Measurements from ENCODE around the gene CTCFL. TPM values are rescaled to one million over a fixed set of nuclear protein-coding genes. Genes with fewer than 3 reads are reported as not detected.

CTCFL gene
- total and polyA plus RNA-seq, 8 donors = not detected

DNA sequence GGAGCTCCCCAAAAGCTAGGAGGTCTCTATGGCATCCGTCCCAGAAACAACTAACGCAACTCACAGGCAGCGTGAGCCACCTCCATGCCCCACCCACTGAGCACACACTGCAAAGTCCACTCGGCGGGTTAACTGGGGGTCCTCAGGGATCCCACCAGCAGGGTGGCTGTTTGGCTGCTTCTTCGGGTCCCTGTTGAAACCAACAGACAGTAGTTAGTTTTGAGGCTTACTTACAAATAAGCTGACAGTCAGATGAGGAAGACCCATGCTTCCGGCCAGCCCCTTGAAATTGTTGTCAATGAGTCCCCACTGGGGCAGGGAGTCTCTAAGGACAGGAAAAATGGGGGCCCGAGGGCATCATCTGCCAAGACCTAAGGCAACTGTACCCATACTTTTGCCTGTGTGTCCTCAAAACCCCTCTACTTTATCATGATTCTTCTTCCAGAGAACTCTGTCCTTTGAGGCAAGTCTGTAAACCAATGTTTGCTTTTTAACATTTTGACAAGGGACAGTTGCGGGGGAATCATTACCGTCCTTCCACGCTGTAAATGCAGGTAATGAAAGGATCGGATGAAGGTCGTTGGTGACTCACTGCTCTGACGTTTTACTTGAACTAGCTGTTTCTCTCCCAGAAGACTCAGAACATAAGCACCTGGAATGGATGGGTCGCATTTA, 33.8 kb upstream of the CTCFL start:
- DNase-seq = peak in 1 of 2 donors; percentile 36

DNA sequence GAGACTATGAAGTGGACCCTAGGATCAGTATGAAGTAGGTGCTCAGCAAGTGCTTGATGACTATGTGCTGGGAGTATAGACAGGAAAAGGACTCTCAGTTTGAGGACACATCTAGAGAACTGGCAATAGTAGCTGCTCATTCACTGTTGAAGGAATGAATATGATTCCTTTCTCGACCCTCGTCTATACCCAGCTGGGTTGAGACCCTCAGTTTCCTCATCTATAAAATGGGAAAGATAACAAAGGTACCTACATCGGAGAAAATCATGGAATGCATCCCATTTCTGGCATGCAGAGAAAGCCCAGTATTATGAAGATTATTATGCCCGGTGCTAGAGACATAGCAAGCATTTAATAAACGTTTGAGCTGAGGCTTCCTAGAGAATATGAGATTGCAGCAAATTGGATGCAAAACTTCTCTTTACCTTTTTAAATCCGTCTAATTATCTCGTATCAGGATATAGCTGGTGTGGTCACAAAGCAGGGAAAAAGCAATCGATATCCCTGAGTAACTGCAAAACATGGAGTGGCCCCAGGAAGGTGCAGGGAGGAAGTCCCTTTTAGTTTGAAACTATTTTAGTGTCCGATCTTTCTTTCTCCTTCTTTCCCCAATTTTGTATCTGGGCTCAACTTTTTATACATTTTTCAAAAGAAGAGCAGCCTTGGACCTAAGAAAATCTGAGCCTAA, 33.1 kb upstream of the CTCFL start:
- intact Hi-C loops (cut with DNase I; ENCODE audit: low total_unique reads) = no loop called here
- 58 to 70% (median 63%) methylated on average over 9 of the region's 9 CpGs for WGBS, 5 donors
- no peak for DNase-seq
- H3K36me3 ChIP-seq = no peaks in the 10 kb centered on the region
- H3K4me3 ChIP-seq = no peak overlapping the region
- H3K4me1 ChIP-seq = peaks cover 0 to 11% (median 5%) of the 10 kb centered on the region in 4 donors
- TF ChIP-seq EP300 (IDR thresholded peaks at IDR 0.05) (no peak), POLR2A (IDR thresholded peaks at IDR 0.05) (no peak), POLR2AphosphoS5 (IDR thresholded peaks at IDR 0.05) (no peak)
- TF ChIP-seq, protein P1, sequence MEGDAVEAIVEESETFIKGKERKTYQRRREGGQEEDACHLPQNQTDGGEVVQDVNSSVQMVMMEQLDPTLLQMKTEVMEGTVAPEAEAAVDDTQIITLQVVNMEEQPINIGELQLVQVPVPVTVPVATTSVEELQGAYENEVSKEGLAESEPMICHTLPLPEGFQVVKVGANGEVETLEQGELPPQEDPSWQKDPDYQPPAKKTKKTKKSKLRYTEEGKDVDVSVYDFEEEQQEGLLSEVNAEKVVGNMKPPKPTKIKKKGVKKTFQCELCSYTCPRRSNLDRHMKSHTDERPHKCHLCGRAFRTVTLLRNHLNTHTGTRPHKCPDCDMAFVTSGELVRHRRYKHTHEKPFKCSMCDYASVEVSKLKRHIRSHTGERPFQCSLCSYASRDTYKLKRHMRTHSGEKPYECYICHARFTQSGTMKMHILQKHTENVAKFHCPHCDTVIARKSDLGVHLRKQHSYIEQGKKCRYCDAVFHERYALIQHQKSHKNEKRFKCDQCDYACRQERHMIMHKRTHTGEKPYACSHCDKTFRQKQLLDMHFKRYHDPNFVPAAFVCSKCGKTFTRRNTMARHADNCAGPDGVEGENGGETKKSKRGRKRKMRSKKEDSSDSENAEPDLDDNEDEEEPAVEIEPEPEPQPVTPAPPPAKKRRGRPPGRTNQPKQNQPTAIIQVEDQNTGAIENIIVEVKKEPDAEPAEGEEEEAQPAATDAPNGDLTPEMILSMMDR (IDR thresholded peaks at IDR 0.05) = no peak
- H3K27me3 ChIP-seq = peaks cover 0 to 26% (median 10%) of the 10 kb centered on the region in 3 donors
- no peak overlapping the region for H3K27ac ChIP-seq
- no peaks in the 10 kb centered on the region for H3K9me3 ChIP-seq

More for the DNA sequence above, 33.8 kb upstream of the CTCFL start:
- Histone ChIP-seq H3K4me1 (peaks cover 0 to 11% (median 5%) of the 10 kb centered on the region in 4 donors), H3K27ac (no peak overlapping the region), H3K4me3 (no peak overlapping the region), H3K36me3 (no peaks in the 10 kb centered on the region), H3K9me3 (no peaks in the 10 kb centered on the region), H3K27me3 (peaks cover 0 to 26% (median 10%) of the 10 kb centered on the region in 3 donors)
- TF ChIP-seq, protein P1 (IDR thresholded peaks at IDR 0.05) = no peak
- TF ChIP-seq POLR2AphosphoS5 (IDR thresholded peaks at IDR 0.05) (no peak), POLR2A (IDR thresholded peaks at IDR 0.05) (no peak), EP300 (IDR thresholded peaks at IDR 0.05) (no peak)
- WGBS, 5 donors = 44 to 60% (median 54%) methylated on average over 15 of the region's 15 CpGs
- intact Hi-C loops (cut with DNase I; ENCODE audit: low total_unique reads) = no loop called here

DNA sequence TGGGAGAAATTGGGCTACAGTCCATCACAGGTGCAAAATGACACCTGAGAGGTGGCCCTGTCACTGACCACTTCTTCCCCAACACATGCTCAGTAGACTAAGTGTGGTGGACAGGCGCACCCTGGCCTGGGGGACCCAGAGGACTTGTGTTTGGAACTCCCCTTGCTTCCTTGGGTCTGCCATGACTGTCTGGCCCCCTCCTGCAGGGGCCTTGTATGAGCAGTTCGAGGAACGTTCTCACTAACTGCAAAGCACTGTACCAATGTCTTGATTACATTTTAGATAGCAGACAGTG, 32.0 kb upstream of the CTCFL start:
- TF ChIP-seq EP300 (IDR thresholded peaks at IDR 0.05) (no peak), POLR2AphosphoS5 (IDR thresholded peaks at IDR 0.05) (no peak), POLR2A (IDR thresholded peaks at IDR 0.05) (no peak)
- TF ChIP-seq, protein P1 (IDR thresholded peaks at IDR 0.05) = no peak
- H3K4me1 ChIP-seq = peaks cover 0 to 11% (median 5%) of the 10 kb centered on the region in 4 donors
- peaks cover 0 to 26% (median 10%) of the 10 kb centered on the region in 3 donors for H3K27me3 ChIP-seq
- intact Hi-C loops (cut with DNase I; ENCODE audit: low total_unique reads) = no loop called here
- H3K27ac ChIP-seq = no peak overlapping the region
- no peaks in the 10 kb centered on the region for H3K36me3 ChIP-seq
- no peaks in the 10 kb centered on the region for H3K9me3 ChIP-seq
- H3K4me3 ChIP-seq = no peak overlapping the region
- WGBS, 5 donors = 62 to 88% (median 81%) methylated on average over 3 of the region's 3 CpGs
- no peak for DNase-seq

DNA sequence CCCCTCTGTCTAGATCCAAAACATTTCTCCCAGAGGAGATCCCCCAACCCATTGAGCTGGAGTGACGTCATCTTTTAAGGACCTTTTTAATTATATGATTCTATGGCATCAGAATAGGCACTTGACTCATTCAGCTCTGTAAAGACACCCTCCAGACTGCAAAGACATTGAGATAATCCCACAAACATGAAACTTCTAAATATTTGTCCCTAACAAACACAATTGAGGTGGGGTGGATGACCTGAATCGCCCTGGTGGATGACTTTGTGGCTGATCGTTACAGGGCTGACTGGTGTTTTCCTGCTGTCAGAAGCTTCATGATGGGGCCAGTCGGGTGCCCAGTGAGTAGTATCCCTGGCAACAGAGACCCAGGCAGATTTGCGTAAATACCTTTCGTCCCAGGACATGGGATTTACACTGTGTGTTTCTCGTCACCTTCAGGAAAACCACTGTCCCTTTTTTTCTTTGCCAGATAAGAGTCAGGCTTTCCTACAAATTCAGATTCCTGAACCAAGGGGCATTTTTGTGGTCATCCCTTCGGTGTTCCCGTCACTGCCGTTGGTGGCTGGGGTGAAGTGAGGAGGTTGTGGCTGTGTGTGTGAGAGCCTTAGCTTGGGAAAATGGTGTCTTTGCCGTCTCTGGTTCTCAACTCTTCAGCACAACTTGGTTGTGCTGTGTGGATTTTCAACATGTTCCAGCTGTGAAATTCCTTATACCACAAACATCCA, 30.7 kb upstream of the CTCFL start:
- Histone ChIP-seq H3K9me3 (no peaks in the 10 kb centered on the region), H3K27me3 (peaks cover 0 to 29% (median 10%) of the 10 kb centered on the region in 3 donors), H3K4me1 (peaks cover 0 to 2% (median under 1%) of the 10 kb centered on the region in 4 donors), H3K27ac (no peak overlapping the region), H3K36me3 (no peaks in the 10 kb centered on the region), H3K4me3 (no peak overlapping the region)
- intact Hi-C loops (cut with DNase I; ENCODE audit: low total_unique reads) = no loop called here
- no peak for TF ChIP-seq EP300 (IDR thresholded peaks at IDR 0.05)
- TF ChIP-seq, protein P1 (IDR thresholded peaks at IDR 0.05) = no peak
- no peak for TF ChIP-seq POLR2A (IDR thresholded peaks at IDR 0.05)
- no peak for TF ChIP-seq POLR2AphosphoS5 (IDR thresholded peaks at IDR 0.05)
- 59 to 67% (median 62%) methylated on average over 11 of the region's 11 CpGs for WGBS, 5 donors
- DNase-seq = no peak
